Bronchus fibroblast of lung (primary cell): ENCODE results near the gene PCDHGB2. TPM values are rescaled to one million over a fixed set of nuclear protein-coding genes. Genes with fewer than 3 reads are reported as not detected.

ENCODE experiments used
- total RNA-seq: library from RNA; depleted of rRNA; stranded (reverse); fragments of >200 nt; gene quantifications from 2 replicates; pipeline ENCODE4 v1.2.3, GENCODE V29; 2015

PCDHGB2 gene
- total RNA-seq, 1 donor from 2014 or later, result 0.59 TPM

DNA sequence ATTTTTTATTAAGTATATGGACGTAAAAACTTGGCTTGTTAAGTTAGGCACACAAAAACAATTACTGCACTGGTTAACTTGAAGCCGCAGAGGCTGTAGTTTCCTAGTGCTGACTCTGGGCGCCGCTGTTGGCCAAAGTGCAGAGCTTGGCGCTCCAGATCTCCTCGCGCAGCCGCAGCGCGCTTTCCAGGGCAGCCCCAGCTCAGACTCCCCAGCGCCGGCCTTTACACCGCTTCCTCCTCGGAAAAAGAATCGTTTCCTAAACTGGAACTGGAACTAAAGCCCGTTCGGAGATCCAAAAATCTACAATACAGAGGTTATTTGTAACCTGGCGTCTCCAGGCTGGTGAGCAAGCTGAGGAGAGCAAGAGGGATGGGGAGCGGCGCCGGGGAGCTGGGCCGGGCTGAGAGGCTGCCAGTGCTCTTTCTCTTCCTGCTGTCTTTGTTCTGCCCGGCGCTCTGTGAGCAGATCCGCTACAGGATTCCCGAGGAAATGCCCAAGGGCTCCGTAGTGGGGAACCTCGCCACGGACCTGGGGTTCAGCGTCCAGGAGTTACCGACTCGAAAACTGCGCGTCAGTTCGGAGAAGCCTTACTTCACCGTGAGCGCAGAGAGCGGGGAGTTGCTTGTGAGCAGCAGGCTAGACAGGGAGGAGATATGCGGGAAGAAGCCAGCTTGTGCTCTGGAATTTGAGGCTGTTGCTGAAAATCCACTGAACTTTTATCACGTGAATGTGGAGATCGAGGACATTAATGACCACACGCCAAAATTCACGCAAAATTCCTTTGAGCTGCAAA, 38.2 kb downstream of the PCDHGB2 start, which contains the start of gene PCDHGB5:
Gene PCDHGB5, plus strand, starts transcription at position 192 of the 796 bp plus-strand sequence. Its CDS starts 181 bp downstream, at position 373.

DNA sequence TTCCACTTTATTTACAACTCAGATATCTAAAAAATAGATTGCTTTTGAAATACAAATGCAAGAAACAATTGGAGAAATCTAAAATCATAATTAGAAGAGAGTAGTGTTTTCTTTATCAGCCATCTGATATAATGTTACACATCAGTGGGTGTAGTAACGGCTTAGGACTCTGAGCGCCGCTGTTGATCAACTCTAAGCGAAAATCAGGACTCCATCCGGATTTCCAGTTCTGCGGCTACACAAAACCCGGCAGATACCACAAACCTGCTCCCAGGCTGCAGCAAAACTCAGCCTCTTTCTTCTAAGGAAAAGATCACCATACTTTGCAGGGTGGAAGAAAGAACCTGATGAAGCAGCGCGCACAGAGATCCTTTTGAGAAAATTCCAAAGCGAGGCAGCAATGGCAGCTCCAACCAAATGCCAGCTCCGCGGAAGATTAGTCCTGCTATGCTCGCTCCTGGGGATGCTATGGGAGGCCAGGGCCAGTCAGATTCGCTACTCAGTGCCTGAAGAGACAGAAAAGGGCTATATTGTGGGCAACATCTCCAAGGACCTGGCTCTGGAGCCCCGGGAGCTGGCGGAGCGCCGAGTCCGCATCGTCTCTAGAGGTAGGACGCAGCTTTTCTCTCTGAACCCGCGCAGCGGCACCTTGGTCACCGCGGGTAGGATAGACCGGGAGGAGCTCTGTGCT, 42.9 kb downstream of the PCDHGB2 start, which contains the start of gene PCDHGA9:
Gene PCDHGA9, plus strand, starts transcription at position 226 of the 691 bp plus-strand sequence. Its CDS starts 175 bp downstream, at position 401.

DNA sequence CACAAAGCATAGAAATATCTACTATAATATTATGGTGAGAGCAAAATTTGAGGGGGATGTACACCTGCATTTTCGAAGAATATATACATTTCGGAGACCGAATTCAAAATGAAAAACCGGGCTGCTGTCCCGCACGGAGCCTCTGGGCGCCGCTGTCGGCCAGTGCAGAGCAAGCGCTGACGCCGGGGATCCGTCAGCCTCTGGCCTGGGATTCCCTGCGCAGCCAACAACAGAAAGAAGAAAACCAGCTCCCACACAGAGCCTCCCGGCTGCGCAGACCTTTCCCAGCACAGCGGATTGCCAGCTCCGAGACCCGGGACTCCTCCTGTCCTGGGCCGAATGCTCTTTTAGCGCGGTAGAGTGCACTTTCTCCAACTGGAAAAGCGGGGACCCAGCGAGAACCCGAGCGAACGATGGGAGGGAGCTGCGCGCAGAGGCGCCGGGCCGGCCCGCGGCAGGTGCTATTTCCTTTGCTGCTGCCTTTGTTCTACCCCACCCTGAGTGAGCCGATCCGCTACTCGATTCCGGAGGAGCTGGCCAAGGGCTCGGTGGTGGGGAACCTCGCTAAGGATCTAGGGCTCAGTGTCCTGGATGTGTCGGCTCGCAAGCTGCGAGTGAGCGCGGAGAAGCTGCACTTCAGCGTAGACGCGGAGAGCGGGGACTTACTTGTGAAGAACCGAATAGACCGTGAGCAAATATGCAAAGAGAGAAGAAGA, 48.2 kb downstream of the PCDHGB2 start, which contains the start of gene PCDHGB6:
Gene PCDHGB6, plus strand, starts transcription at position 232 of the 716 bp plus-strand sequence. Its CDS starts 182 bp downstream, at position 414.

Other genes with a start within 250 kb of the PCDHGB2 start
- not detected in 2 replicates for gene PCDHB4, start 238.2 kb upstream of the PCDHGB2 start, total RNA-seq
- 0.84 and 0.89 TPM in 2 replicates for gene PCDHB5, start 224.8 kb upstream of the PCDHGB2 start, total RNA-seq
- not detected in 2 replicates for gene PCDHB6, start 209.9 kb upstream of the PCDHGB2 start, total RNA-seq
- gene PCDHB7, start 187.3 kb upstream of the PCDHGB2 start, total RNA-seq, result 0.15 and 0.17 TPM in 2 replicates
- not detected in 2 replicates for gene PCDHB8, start 182.2 kb upstream of the PCDHGB2 start, total RNA-seq
- gene PCDHB16, start 177.6 kb upstream of the PCDHGB2 start, total RNA-seq, result under 0.01 TPM in 1 of 2 replicates, not detected in the other
- not detected in 2 replicates for gene PCDHB9, start 172.8 kb upstream of the PCDHGB2 start, total RNA-seq
- under 0.01 and 0.15 TPM in 2 replicates for gene PCDHB10, start 167.6 kb upstream of the PCDHGB2 start, total RNA-seq
- gene PCDHB11, start 160.4 kb upstream of the PCDHGB2 start, total RNA-seq, result under 0.01 TPM in 2 replicates
- gene PCDHB12, start 151.3 kb upstream of the PCDHGB2 start, total RNA-seq, result not detected in 2 replicates
- under 0.01 TPM in 2 replicates for gene PCDHB13, start 146.1 kb upstream of the PCDHGB2 start, total RNA-seq
- gene PCDHB14, start 136.7 kb upstream of the PCDHGB2 start, total RNA-seq, result under 0.01 TPM in 1 of 2 replicates, not detected in the other
- 0.15 and 0.17 TPM in 2 replicates for gene PCDHB15, start 114.6 kb upstream of the PCDHGB2 start, total RNA-seq
- not detected in 2 replicates for gene SLC25A2, start 55.9 kb upstream of the PCDHGB2 start, total RNA-seq
- gene TAF7, start 39.2 kb upstream of the PCDHGB2 start, total RNA-seq, result 31.8 and 38.5 TPM in 2 replicates
- under 0.01 and 0.15 TPM in 2 replicates for gene PCDHGA1, start 29.5 kb upstream of the PCDHGB2 start, total RNA-seq
- 0.50 and 0.59 TPM in 2 replicates for gene PCDHGA2, start 21.2 kb upstream of the PCDHGB2 start, total RNA-seq
- 0.15 and 0.34 TPM in 2 replicates for gene PCDHGA3, start 16.2 kb upstream of the PCDHGB2 start, total RNA-seq
- 0.30 and 0.34 TPM in 2 replicates for gene PCDHGB1, start 9.9 kb upstream of the PCDHGB2 start, total RNA-seq
- 1.0 and 1.3 TPM in 2 replicates for gene PCDHGA4, start 5.0 kb upstream of the PCDHGB2 start, total RNA-seq
- 0.15 and 0.34 TPM in 2 replicates for gene PCDHGA5, start 4.2 kb downstream of the PCDHGB2 start, total RNA-seq
- 0.45 and 0.50 TPM in 2 replicates for gene PCDHGB3, start 10.2 kb downstream of the PCDHGB2 start, total RNA-seq
- gene PCDHGA6, start 13.9 kb downstream of the PCDHGB2 start, total RNA-seq, result 0.67 and 1.0 TPM in 2 replicates
- gene PCDHGA7, start 22.7 kb downstream of the PCDHGB2 start, total RNA-seq, result 0.50 and 0.89 TPM in 2 replicates
- gene PCDHGB4, start 27.7 kb downstream of the PCDHGB2 start, total RNA-seq, result 4.0 and 4.4 TPM in 2 replicates
- gene PCDHGA8, start 32.6 kb downstream of the PCDHGB2 start, total RNA-seq, result 0.15 and 0.67 TPM in 2 replicates
- gene PCDHGB5, start 38.0 kb downstream of the PCDHGB2 start, total RNA-seq, result 10.6 and 13.8 TPM in 2 replicates
- gene PCDHGA9, start 42.8 kb downstream of the PCDHGB2 start, total RNA-seq, result 1.7 and 1.9 TPM in 2 replicates
- gene PCDHGB6, start 48.0 kb downstream of the PCDHGB2 start, total RNA-seq, result 1.3 and 2.1 TPM in 2 replicates
- 4.9 and 5.2 TPM in 2 replicates for gene PCDHGA10, start 53.0 kb downstream of the PCDHGB2 start, total RNA-seq
- 6.1 and 7.2 TPM in 2 replicates for gene PCDHGB7, start 57.7 kb downstream of the PCDHGB2 start, total RNA-seq
- gene PCDHGA11, start 61.1 kb downstream of the PCDHGB2 start, total RNA-seq, result 10.9 and 11.6 TPM in 2 replicates
- 7.7 and 8.4 TPM in 2 replicates for gene PCDHGA12, start 70.5 kb downstream of the PCDHGB2 start, total RNA-seq
- 39.3 and 42.2 TPM in 2 replicates for gene PCDHGC3, start 116.0 kb downstream of the PCDHGB2 start, total RNA-seq
- 0.17 and 0.30 TPM in 2 replicates for gene PCDHGC4, start 125.0 kb downstream of the PCDHGB2 start, total RNA-seq
- gene PCDHGC5, start 129.1 kb downstream of the PCDHGB2 start, total RNA-seq, result 0.17 and 0.30 TPM in 2 replicates